MM.1S (cell line): ENCODE results near the gene GLB1L2.

Experiments
- EZH2 ChIP-seq: fragments of 300-600 bp; sonication (generic); optimal IDR thresholded peaks from 2 replicates; pipeline ENCODE3; 2017; ENCODE audit warnings: low read depth, mild to moderate bottlenecking, antibody characterized with exemption, low read length, mixed read lengths
- EZH2phosphoT487 ChIP-seq: fragments of 300-600 bp; sonication (generic); IDR thresholded peaks from 2 replicates; pipeline ENCODE4 v1.6.1; 2018; ENCODE audit warnings: antibody characterized with exemption, low read length
- TF ChIP-seq, protein P1 (sequence below): fragments of 300-600 bp; sonication (generic); IDR thresholded peaks from 2 replicates; pipeline ENCODE4 v1.5.1; 2016; ENCODE audit warnings: antibody characterized with exemption, low read length, mixed read lengths

DNA sequence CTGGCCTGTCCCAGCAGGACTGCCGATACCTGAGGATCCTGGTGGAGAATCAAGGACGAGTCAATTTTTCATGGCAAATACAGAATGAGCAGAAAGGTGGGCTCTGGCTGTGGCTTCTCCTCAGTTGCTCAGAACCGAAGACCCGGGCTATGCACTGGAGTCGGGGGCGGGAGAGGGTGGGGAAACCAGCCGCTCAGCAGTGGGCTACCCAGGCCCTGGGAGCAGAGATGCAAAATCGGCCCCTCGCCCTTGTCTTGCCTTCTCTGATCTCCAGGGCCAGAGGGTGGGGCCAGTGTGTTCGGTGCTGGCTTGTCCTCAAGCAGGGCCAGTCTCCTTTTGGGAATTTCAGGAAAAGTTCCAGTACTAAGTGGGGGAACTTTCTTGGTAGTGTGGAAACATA lies 18.4 kb upstream of the GLB1L2 start:
- TF ChIP-seq, protein P1, sequence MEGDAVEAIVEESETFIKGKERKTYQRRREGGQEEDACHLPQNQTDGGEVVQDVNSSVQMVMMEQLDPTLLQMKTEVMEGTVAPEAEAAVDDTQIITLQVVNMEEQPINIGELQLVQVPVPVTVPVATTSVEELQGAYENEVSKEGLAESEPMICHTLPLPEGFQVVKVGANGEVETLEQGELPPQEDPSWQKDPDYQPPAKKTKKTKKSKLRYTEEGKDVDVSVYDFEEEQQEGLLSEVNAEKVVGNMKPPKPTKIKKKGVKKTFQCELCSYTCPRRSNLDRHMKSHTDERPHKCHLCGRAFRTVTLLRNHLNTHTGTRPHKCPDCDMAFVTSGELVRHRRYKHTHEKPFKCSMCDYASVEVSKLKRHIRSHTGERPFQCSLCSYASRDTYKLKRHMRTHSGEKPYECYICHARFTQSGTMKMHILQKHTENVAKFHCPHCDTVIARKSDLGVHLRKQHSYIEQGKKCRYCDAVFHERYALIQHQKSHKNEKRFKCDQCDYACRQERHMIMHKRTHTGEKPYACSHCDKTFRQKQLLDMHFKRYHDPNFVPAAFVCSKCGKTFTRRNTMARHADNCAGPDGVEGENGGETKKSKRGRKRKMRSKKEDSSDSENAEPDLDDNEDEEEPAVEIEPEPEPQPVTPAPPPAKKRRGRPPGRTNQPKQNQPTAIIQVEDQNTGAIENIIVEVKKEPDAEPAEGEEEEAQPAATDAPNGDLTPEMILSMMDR = no peak
- TF ChIP-seq EZH2 (no peak), EZH2phosphoT487 (no peak)
